Neural progenitor cell (in vitro differentiated cells): ENCODE data around the gene GCK. TPM values are rescaled to one million over a fixed set of nuclear protein-coding genes. Genes with fewer than 3 reads are reported as not detected.

ENCODE experiments used
- DNase-seq: peaks from one replicate; pipeline ENCODE4 v3.0.0-alpha.2; 2016; ENCODE audit warnings: low spot score
- H2AFZ ChIP-seq: fragments of 200-600 bp; sonication (generic); replicated peaks from 2 replicates; pipeline ENCODE4 v1.6.1; 2016; ENCODE audit warnings: antibody characterized with exemption
- H3F3A ChIP-seq: fragments of 200-600 bp; sonication (generic); 2 replicates; pipeline ENCODE4 v1.6.1; 2016; ENCODE audit warnings: antibody characterized with exemption, low read depth
- H3K27ac ChIP-seq: fragments of 200-600 bp; sonication (generic); 2 replicates; pipeline ENCODE4 v1.5.1; 2016; ENCODE audit warnings: mild to moderate bottlenecking
- H3K27me3 ChIP-seq: fragments of 200-600 bp; sonication (generic); 2 replicates; pipeline ENCODE4 v1.6.1; 2016; ENCODE audit warnings: mild to moderate bottlenecking, moderate library complexity
- H3K36me3 ChIP-seq: fragments of 200-600 bp; sonication (generic); 2 replicates; pipeline ENCODE4 v1.5.1; 2016
- H3K4me1 ChIP-seq: fragments of 200-600 bp; sonication (generic); 2 replicates; pipeline ENCODE4 v1.6.1; 2016; ENCODE audit warnings: mixed run types
- H3K4me2 ChIP-seq: fragments of 200-600 bp; sonication (generic); 2 replicates; pipeline ENCODE4 v1.6.1; 2016
- H3K4me3 ChIP-seq: fragments of 200-600 bp; sonication (generic); 2 replicates; pipeline ENCODE4 v1.5.1; 2016
- H3K79me2 ChIP-seq: fragments of 200-600 bp; sonication (generic); 2 replicates; pipeline ENCODE4 v1.6.1; 2016; ENCODE audit warnings: low read depth
- H3K9ac ChIP-seq: fragments of 200-600 bp; sonication (generic); 2 replicates; pipeline ENCODE4 v1.6.1; 2016
- H3K9me3 ChIP-seq: fragments of 200-600 bp; sonication (generic); 2 replicates; pipeline ENCODE4 v1.5.1; 2016; ENCODE audit warnings: low read depth
- H4K20me1 ChIP-seq: fragments of 200-600 bp; sonication (generic); 2 replicates; pipeline ENCODE4 v1.6.1; 2016; ENCODE audit warnings: low read depth
- H3K27ac Mint-ChIP-seq: 3 replicates; pipeline ENCODE4 v1.8.0; 2021; ENCODE audit warnings: mixed read lengths
- H3K27me3 Mint-ChIP-seq: 2 replicates; pipeline ENCODE4 v1.8.0; 2022; ENCODE audit warnings: low read depth, mild to moderate bottlenecking, inconsistent platforms, moderate library complexity, mixed read lengths; ENCODE audit not compliant: insufficient read depth
- H3K36me3 Mint-ChIP-seq: 3 replicates; pipeline ENCODE4 v1.8.0; 2021; ENCODE audit warnings: mixed read lengths
- H3K4me1 Mint-ChIP-seq: 3 replicates; pipeline ENCODE4 v1.8.0; 2021; ENCODE audit warnings: mixed read lengths
- H3K4me3 Mint-ChIP-seq: 3 replicates; pipeline ENCODE4 v1.8.0; 2021; ENCODE audit warnings: mild to moderate bottlenecking, moderate library complexity, mixed read lengths
- H3K9me3 Mint-ChIP-seq: 3 replicates; pipeline ENCODE4 v1.8.0; 2020; ENCODE audit warnings: mixed read lengths
- CTCF ChIP-seq: fragments of 200-600 bp; sonication (generic); IDR thresholded peaks from 2 replicates; pipeline ENCODE4 v1.5.1; 2017; ENCODE audit warnings: antibody characterized with exemption, mild to moderate bottlenecking
- EZH2 ChIP-seq: fragments of 200-600 bp; sonication (generic); IDR thresholded peaks from 2 replicates; pipeline ENCODE4 v1.6.1; 2017; ENCODE audit warnings: antibody characterized with exemption, mild to moderate bottlenecking, moderate library complexity
- EZH2phosphoT487 ChIP-seq: fragments of 200-600 bp; sonication (generic); IDR thresholded peaks from 2 replicates; pipeline ENCODE4 v1.6.1; 2017; ENCODE audit warnings: antibody characterized with exemption
- total RNA-seq: library from RNA; depleted of rRNA; stranded (reverse); fragments of >200 nt; gene quantifications from 2 replicates; pipeline ENCODE4 v1.2.3, GENCODE V29; 2015; ENCODE audit warnings: low replicate concordance

GCK gene
- total RNA-seq, 1 donor from 2014 or later: not detected

- Histone ChIP-seq H4K20me1 (no peaks in the 10 kb centered on the region), H3K27me3 (no peaks in the 10 kb centered on the region), H3K27ac (no peak overlapping the region), H3K4me1 (peaks cover 25% of the 10 kb centered on the region), H3F3A (no peaks in the 10 kb centered on the region), H3K9ac (no peak overlapping the region), H3K36me3 (no peaks in the 10 kb centered on the region), H3K79me2 (no peaks in the 10 kb centered on the region), H2AFZ (no peak overlapping the region), H3K4me2 (no peak overlapping the region), H3K4me3 (no peak overlapping the region), H3K9me3 (no peaks in the 10 kb centered on the region)
- TF ChIP-seq EZH2 (no peak), EZH2phosphoT487 (no peak), CTCF (no peak)
- H3K36me3 Mint-ChIP-seq: no peaks in the 10 kb centered on the region
- peak overlapping the region; percentile 42 for H3K27ac Mint-ChIP-seq
- H3K9me3 Mint-ChIP-seq: no peaks in the 10 kb centered on the region
- DNase-seq: no peak
- peaks cover 9% of the 10 kb centered on the region for H3K27me3 Mint-ChIP-seq
- no peak overlapping the region for H3K4me3 Mint-ChIP-seq
- peaks cover 27% of the 10 kb centered on the region for H3K4me1 Mint-ChIP-seq
Observed at GRCh38 chr7:44226396-44226753, 37.1 kb upstream of the GCK start.

- Histone ChIP-seq H3K9me3 (no peaks in the 10 kb centered on the region), H3K79me2 (no peaks in the 10 kb centered on the region), H3K4me2 (no peak overlapping the region), H3K27ac (no peak overlapping the region), H3K36me3 (no peaks in the 10 kb centered on the region), H3K9ac (no peak overlapping the region), H4K20me1 (no peaks in the 10 kb centered on the region), H3F3A (no peaks in the 10 kb centered on the region), H2AFZ (no peak overlapping the region), H3K4me3 (no peak overlapping the region), H3K27me3 (no peaks in the 10 kb centered on the region), H3K4me1 (peaks cover 26% of the 10 kb centered on the region)
- H3K4me1 Mint-ChIP-seq: peaks cover 27% of the 10 kb centered on the region
- H3K27ac Mint-ChIP-seq: peak overlapping the region; percentile 42
- no peak overlapping the region for H3K4me3 Mint-ChIP-seq
- H3K9me3 Mint-ChIP-seq: no peaks in the 10 kb centered on the region
- no peak for DNase-seq
- no peak for TF ChIP-seq EZH2
- TF ChIP-seq EZH2phosphoT487: no peak
- TF ChIP-seq CTCF: no peak
- H3K36me3 Mint-ChIP-seq: no peaks in the 10 kb centered on the region
- peaks cover 11% of the 10 kb centered on the region for H3K27me3 Mint-ChIP-seq
Observed at GRCh38 chr7:44225566-44226395, 36.5 kb upstream of the GCK start.

GRCh38 chr7:44224974-44225565, 35.8 kb upstream of the GCK start:
- Mint-ChIP-seq H3K27ac (no peak overlapping the region), H3K27me3 (peaks cover 8% of the 10 kb centered on the region), H3K9me3 (no peaks in the 10 kb centered on the region), H3K36me3 (no peaks in the 10 kb centered on the region), H3K4me3 (no peak overlapping the region), H3K4me1 (peaks cover 27% of the 10 kb centered on the region)
- no peaks in the 10 kb centered on the region for H3K9me3 ChIP-seq
- no peak for DNase-seq
- no peak for TF ChIP-seq CTCF
- no peak for TF ChIP-seq EZH2
- TF ChIP-seq EZH2phosphoT487: no peak
- no peak overlapping the region for H3K27ac ChIP-seq
- no peak overlapping the region for H2AFZ ChIP-seq
- no peak overlapping the region for H3K4me2 ChIP-seq
- H4K20me1 ChIP-seq: no peaks in the 10 kb centered on the region
- no peaks in the 10 kb centered on the region for H3F3A ChIP-seq
- H3K4me3 ChIP-seq: no peak overlapping the region
- no peaks in the 10 kb centered on the region for H3K36me3 ChIP-seq
- H3K27me3 ChIP-seq: no peaks in the 10 kb centered on the region
- H3K79me2 ChIP-seq: no peaks in the 10 kb centered on the region
- H3K9ac ChIP-seq: no peak overlapping the region
- peaks cover 26% of the 10 kb centered on the region for H3K4me1 ChIP-seq
